ENCODE measurements around the gene ACTMAP. TPM values are rescaled to one million over a fixed set of nuclear protein-coding genes. Genes with fewer than 3 reads are reported as not detected.
A peak's percentile ranks its signal among the peaks of the same experiment; 100 is the strongest.

The ACTMAP gene
- total and polyA plus RNA-seq, 9 of the 15 experiments (the other 6 are each of a cell fraction or from before 2014, with no cell fraction given): 1.7 to 16.6 (median 4.9) TPM

GRCh38 chr19:40691421-40692211 lies 58.7 kb downstream of the ACTMAP start (continued):
- TF ChIP-seq, protein P1, sequence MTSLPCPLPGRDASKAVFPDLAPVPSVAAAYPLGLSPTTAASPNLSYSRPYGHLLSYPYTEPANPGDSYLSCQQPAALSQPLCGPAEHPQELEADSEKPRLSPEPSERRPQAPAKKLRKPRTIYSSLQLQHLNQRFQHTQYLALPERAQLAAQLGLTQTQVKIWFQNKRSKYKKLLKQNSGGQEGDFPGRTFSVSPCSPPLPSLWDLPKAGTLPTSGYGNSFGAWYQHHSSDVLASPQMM (CRISPR knock-in tag; IDR thresholded peaks at IDR 0.05): no peak
- TF ChIP-seq ZNF57 (CRISPR knock-in tag; IDR thresholded peaks at IDR 0.05) (no peak), NFIX (CRISPR knock-in tag; IDR thresholded peaks at IDR 0.05; ENCODE audit: low read depth) (no peak), SREBF2 (CRISPR knock-in tag; IDR thresholded peaks at IDR 0.05) (no peak), ZNF395 (CRISPR knock-in tag; IDR thresholded peaks at IDR 0.05) (peak; percentile 58; the same call in 1 of the 2 replicates), ZNF133 (CRISPR knock-in tag; IDR thresholded peaks at IDR 0.05) (no peak), CREM (IDR thresholded peaks at IDR 0.05; ENCODE audit: low read depth) (0 out of 2 replicates have a peak, but pooled peaks have one; percentile 9), ZNF224 (CRISPR knock-in tag; IDR thresholded peaks at IDR 0.05) (no peak), ELF4 (CRISPR knock-in tag; IDR thresholded peaks at IDR 0.05) (no peak), TFE3 (CRISPR knock-in tag; IDR thresholded peaks at IDR 0.05) (no peak), ZBTB8A (IDR thresholded peaks at IDR 0.05; ENCODE audit: partially characterized antibody) (no peak), ARID2 (IDR thresholded peaks at IDR 0.05) (no peak), MAFF (IDR thresholded peaks at IDR 0.05; ENCODE audit: low read length) (no peak), KDM5B (IDR thresholded peaks at IDR 0.05; ENCODE audit: insufficient replicate concordance, low read depth, low read length) (no peak), ZBTB49 (CRISPR knock-in tag; IDR thresholded peaks at IDR 0.05; ENCODE audit: borderline replicate concordance) (no peak), CCAR2 (IDR thresholded peaks at IDR 0.05; ENCODE audit: low read depth, low read length) (no peak), TBP (optimal IDR thresholded peaks at IDR 0.05; ENCODE audit: low read depth, low read length) (no peak), RB1 (IDR thresholded peaks at IDR 0.05; ENCODE audit: low read depth) (no peak)
- TF ChIP-seq, protein P2, sequence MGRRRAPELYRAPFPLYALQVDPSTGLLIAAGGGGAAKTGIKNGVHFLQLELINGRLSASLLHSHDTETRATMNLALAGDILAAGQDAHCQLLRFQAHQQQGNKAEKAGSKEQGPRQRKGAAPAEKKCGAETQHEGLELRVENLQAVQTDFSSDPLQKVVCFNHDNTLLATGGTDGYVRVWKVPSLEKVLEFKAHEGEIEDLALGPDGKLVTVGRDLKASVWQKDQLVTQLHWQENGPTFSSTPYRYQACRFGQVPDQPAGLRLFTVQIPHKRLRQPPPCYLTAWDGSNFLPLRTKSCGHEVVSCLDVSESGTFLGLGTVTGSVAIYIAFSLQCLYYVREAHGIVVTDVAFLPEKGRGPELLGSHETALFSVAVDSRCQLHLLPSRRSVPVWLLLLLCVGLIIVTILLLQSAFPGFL (CRISPR knock-in tag; IDR thresholded peaks at IDR 0.05): no peak
- TF ChIP-seq, protein P3, sequence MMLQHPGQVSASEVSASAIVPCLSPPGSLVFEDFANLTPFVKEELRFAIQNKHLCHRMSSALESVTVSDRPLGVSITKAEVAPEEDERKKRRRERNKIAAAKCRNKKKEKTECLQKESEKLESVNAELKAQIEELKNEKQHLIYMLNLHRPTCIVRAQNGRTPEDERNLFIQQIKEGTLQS (IDR thresholded peaks at IDR 0.05): no peak
- TF ChIP-seq, protein P3 (CRISPR knock-in tag; conservative IDR thresholded peaks at IDR 0.05): no peak

Measured in K562 (cell line).